ENCODE measurements around the gene NFIA.

NFIA gene

DNA sequence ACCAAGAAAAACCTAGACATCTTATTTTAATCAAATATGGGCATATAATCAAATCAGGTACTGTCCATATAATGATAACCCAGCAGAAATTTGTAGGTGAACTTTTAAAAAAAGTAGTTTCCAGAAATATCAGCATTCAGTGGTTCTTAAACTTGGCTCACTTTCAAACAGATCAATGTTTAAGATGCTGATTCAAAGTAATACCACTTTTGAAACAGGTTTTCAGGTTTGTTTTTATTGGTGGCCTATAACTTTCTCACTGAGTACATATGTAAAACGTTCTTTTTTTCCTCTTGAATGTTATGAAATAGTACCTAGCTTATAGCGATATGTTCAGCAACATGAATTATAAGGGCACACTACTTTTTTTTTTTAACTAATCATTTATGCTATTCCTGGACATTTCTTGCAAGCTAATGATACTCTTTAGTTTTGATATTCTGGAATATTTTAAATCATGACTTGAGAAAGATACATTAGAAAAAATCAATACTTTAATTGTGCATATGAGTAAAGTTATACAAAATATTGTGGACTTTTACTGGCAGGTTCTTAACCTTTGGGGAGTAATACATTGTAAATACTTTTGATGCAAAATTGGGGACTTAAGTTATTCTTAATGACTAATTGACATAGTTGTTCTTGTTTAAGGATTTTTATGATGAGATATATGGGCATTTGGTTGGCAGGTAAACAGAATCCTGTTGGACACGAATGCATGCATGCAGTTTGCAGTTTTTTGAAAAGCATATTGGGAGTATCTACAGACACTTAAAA lies 3.0 kb downstream of the NFIA start:
- no peak for DNase-seq

DNA sequence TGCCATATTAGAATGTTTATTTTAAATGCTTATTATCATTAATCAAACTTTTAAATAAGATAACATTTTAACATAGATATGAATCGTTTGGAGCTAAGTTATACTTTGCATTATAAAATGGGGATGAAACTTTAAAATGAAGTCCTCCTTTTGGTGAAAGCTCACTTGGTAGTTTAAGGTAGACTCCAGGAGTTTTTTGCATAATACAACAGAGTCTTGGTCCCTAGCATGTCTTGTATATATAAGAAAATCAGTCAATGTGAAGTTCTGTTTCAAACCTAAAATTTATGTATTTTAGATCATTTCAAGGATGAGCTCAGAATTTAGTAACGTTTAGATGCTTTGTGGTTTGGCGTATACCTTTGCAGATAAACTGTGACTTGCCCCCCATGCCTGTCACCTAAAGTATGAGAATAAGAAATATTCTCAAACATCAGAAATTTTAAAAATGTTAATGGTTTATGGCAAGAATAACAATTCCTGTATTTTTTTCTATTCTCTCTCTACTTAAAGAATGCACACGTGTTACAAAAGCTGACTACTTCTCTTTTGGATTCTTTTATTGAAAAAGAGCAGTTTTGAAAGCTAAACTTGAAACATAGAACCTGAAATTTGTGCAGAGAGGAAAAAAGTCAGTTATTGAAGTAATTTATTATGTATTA lies 3.8 kb downstream of the NFIA start:
- no peak for DNase-seq

DNA sequence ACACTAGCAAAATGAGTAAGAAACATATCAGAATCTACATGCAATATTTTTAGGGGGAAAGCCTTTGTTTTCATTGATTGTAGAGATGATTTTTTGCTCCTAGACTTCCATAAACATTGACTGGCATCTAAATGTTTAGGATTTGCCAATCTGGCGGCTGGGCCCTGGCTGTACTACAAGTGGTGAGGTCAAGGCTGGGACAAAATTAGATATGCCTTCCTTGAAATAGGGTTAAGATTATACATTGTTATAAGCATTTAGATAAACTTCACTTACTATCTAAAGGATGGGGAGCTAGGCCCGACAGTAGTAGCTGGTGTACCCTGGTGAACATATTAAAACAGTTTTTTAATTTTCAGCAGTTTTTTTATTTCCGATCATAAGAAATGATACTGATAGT lies 5.2 kb downstream of the NFIA start:
- DNase-seq: no peak

DNA sequence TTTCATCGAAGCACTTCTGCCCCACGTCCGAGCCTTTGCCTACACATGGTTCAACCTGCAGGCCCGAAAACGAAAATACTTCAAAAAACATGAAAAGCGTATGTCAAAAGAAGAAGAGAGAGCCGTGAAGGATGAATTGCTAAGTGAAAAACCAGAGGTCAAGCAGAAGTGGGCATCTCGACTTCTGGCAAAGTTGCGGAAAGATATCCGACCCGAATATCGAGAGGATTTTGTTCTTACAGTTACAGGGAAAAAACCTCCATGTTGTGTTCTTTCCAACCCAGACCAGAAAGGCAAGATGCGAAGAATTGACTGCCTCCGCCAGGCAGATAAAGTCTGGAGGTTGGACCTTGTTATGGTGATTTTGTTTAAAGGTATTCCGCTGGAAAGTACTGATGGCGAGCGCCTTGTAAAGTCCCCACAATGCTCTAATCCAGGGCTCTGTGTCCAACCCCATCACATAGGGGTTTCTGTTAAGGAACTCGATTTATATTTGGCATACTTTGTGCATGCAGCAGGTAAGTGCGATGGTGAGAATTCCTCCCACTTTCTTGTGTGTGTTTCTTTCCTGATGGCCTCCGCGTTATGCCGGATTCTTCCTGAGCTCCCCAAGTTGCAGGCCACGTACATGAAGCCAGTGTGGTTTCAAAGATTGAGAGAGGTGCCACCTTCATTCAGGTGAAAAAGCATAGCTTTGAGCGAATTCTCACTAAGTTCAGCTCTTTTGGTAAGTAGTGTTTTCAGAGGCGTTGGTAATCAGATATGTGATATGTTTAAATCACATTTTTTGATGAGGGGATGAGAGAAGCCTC lies 6.0 kb downstream of the NFIA start:
- DNase-seq: no peak

DNA sequence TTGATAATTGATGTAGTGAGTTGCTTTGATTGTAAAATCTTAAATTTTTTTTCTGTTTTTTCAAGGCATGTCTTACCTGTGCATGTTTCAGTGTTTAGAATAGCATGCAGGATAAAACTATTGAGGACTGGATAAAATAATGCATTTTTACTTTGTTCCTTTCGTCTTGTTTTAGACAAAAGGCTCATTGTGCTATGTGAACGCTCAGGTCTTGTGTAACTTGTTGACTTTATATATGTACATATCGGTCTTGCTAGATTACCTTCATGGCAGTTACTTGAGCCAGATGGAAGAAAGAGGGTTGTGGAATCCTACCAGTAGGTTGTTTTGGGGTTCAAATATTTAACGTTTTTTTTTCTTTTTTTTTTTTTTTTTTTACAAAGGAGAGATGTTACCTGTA lies 7.0 kb downstream of the NFIA start:
- DNase-seq: no peak

DNA sequence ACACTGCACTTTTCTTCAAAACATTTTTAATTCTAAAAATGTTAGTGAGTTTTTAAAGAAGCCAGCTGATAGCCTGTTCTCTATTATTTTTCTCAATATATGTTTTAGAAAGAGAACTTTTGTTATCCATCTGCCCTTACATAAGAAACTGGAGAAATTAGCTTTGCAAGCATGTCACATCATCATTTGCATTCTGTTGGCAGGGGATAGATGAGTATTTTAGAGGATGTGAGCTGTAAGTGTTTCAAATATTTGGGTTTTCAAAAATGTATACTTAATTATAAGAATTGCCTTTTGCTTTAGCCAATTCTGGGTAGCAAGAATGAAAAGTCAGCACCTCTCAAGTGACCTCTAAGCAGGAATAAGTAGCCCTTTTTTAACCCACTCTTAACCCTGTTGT lies 7.4 kb downstream of the NFIA start:
- DNase-seq: no peak

DNA sequence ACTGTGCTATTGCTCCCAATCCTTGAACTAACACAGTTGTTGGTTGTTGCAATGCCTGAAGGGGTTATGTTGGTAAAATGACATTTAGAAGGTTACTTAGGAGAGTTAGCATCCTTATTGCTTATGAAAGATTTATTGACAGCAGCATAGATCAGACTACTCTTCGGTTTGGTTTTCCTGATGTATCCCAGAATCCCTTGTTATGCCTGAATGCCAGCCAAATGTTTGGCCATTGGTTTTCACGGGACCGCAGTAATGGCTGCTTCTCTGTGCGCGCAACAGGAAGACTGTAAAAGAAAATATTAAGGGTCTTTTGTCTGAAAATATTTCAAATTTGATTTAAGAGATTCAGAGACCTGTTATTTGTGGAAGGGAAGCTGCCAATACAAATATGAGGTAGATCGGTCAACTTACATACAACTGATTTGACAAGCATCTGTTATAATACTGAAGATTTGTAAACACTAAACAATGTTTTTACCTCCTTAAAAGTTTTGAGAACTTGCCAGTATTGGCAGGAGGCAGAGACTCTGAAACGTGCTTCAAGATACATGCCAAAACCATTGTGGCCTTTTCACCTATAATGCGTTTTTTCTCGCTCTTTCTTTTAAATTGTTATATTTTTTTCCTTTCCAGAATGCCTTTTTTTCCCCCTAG lies 8.3 kb downstream of the NFIA start:
- DNase-seq: no peak

DNA sequence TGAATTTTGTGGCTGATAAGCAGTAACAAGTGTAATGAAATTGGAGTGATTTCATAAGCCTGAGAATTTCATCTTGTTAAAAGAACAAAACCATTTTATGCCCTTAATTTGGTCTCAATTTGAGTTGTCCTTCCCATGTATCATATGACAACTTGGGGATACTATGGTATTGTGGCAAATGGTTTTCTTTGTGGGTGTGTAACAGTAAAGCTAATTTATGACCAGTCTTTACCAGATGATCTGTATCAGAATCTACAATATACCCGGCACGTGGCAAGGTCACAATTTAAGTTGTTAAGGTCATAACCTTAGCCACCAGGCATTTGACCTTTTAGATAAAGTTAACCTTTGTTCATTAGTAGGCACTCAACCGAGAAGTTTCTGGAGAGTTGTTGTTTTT lies 9.1 kb downstream of the NFIA start:
- no peak for DNase-seq

DNA sequence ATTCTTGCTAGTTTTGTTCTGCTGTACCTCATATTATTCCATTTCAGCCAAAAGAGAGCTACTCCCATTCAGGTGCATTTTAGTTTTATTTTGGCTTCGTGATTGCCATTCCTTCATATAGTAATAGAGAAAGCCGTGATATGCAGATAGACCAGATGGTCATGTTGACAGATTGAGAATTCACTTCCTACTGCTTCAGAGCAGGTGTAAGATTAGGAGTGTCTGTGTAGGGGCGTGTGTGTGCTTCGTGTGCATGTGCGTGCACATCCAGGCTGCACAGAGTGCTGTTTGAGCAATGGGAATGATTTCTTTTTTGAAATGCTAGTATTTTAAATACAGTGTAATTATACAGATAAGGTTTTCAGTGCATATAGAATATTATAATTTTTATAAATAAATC lies 10.3 kb downstream of the NFIA start:
- no peak for DNase-seq

DNA sequence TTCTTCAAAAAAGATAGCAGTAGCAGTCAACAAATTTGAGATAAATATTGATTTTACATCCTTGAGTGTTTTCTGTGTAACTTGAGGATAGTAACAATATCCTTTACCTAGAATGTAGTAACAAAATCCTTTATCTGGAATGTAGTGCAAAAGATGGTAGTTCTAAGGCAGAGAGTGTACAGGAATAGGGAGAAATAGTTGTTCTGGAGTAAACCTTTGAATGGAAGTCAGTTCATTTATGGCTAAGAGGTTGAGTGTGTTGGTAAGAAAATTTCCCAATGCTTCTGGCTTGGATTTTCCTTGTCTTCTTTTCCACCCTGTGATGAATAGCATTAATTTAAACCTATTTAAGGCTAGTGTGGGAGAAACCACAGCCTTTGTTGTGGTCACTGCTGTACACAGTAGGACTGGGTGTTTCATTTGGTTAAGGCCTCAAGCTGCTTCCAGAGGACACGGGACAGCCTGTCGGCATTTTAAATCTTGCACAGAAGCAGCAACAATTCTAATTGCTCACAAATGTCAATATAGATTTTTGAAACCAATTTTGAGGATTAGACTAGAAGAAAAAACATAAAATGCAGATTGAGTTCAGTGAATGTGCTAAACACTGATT lies 11.3 kb downstream of the NFIA start:
- no peak for DNase-seq

DNA sequence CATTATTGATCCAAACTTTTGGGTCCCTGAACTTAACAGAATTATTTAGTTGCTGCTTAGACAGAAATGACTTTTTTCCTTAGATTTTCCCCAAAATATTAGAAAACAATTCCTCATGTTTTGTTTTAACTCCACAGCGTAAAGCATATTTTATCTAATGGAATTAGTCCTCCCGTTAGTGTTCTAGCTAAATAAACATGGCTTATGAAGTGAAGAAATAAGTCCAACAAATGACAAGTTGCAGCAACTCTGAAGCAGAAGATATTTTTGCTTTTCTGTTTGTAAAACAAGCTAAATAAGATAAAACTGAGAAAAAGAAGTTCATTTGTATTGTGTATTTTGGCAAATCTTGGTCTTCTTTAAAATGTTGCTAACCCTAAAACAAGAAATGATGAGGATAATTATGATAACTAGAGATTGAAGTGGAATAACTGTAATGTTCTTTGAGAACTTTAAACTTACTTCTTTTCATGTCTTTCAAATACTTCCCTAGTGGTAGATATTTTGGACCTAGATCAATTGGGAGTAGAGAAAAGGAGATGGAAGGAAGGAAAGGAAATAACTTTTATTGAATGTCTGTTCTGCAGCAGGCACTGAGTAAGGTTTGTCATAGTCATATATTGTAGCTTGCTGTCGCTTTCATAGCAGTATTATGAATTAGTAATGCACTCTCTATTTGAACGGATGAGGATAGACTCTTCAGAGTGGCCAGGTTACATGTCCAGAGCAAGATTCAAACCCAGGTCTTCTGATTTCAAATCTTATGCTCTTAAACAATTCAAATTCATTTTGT lies 12.5 kb downstream of the NFIA start:
- no peak for DNase-seq

DNA sequence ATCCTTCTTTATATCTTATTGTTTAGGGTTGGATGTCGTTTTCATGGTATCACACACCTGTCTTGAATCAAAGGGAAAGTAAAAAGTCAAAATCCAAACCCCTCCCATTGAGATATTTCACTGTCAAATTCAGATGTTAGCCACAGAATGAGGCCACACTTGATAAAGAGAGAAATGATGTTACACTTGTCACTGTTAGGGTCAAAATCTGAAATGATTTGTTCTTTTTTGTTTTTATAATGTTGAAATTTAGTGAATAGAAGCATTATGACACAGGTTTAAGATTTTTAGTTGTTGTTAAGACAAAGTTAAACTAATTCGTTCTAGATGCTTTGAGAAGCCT lies 13.1 kb downstream of the NFIA start:
- DNase-seq: no peak

DNA sequence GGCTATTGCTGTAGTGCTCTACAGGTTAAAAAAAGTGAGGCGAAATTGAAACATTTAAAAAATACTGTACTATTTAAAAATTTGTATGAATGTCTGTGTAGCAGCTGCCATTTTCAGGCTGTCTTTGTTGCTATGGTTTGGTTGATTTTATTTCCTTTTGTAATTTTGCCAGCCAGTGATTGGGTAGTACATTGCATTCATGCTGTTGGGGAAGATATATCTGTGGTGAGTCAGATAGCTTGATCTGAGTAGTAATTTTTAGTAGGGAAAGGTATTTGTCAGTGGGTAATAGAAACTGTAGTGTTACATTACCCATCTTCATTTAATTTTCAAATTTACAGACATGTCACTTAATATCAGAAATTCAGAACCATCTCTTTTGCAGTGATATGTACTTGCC lies 15.0 kb downstream of the NFIA start:
- DNase-seq: no peak

DNA sequence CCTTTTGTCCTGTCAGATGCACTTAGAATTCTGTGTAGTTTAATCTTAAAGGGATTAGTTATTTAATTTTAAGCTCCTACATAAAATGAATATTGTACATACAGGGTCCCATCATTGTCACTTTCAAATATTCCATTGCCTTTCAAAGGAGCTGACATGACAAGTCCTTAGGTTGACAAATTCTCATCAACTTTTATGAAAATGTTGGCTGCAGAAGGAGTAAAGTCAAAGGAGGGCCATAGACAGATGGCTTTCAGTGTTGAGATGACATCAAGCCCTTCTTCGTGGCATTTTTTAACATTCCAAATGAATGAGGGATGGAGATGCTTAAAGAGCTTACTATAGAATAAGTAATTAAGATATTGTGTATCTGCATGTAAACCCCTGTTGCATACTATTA lies 15.4 kb downstream of the NFIA start:
- no peak for DNase-seq

DNA sequence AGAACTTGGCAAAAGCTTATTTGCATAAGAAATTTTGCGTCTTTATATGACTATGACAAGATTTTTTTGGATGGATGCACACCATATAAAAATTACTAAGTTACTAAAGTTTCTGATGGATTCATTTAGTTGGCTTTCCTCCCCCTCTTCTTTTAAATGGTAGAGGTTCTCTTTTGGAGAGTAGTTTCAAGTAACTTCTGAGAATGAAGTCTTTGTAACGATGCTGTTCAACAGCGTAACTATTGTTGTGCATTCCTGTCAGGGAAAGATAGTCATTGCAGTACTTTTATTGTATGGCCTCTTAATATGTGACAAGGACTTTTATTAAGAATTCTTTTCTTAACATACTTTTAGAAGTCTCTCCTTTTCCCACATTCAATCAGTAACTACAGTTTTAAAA lies 16.0 kb downstream of the NFIA start:
- DNase-seq: no peak

DNA sequence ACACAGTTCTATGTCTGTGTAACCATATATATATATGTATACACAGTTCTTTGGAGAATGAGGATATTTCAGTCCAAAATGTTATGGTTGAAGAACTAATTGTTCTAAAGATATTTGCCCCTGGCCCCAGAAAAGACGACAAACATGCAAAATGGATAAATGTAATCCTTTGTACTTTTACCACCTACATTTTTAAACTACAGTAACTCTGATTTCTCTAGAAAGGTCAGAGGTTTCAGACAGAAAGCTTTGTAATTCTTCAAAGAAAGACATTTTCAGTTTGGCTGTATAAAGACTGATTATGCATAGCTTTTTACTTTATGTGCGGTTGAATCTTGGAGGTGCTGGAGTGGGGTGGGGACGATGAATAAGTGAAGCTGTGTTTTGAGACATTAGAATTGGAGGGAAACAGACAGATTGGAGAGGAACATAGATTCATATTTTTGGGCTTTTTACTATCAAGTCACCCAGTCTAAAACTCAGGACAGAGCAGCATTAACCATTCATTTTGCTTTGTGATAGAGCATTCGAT lies 16.6 kb downstream of the NFIA start:
- DNase-seq: no peak

DNA sequence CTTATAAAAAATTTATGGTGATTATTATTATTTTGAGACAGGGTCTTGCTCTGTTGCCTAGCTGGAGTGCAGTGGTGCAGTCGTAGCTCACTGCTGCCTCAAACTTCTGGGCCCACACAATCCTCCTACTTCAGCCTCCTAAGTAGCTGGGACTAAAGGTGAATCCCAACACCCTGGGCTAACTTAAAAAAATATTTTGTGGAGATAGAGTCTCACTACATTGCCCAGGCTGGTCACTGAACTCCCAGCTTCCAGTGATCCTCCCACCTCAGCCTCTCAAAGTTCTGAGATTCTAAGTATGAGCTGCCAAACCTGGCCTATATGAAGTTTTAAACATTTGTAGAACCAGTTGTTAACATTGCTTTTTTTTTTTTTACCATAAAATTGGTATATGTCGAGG lies 18.2 kb downstream of the NFIA start:
- DNase-seq: no peak

DNA sequence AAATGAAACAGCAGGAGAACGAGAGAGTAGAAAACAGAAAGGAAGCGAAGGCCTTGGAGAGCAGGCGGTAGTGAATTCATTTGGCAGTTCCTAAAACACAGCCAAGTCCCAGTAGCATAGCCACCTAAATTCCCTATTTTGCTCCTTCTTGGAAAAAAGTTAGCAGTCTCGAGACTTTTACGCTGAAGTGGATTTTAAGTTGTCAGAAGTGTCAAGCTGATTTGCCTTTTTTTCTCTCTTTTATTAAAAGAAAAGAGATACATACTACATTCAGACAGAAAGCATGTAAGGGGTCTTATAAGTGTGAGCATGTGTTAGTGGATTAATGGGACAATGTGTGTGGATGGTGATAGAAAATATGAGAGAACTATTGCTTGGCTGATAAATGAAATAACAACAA lies 19.2 kb downstream of the NFIA start:
- DNase-seq: no peak

DNA sequence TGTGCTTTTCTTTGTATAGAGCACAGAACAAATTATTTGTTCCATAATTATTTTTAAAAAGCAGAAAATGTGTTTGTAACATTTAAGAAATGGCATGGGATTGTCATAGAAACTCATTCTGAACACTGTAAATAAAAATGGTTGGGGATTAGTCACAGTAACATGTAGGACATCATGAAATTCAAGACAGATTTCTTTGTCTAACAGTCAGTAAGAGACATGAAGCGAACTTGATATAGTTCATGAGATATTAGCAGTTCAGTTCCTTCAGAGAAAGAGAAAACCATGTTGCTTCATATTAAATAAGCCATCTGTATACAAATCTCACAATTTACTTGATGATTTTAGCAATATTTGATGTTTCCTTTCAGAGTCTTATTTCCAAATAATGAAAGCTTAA lies 19.7 kb downstream of the NFIA start:
- DNase-seq: no peak

DNA sequence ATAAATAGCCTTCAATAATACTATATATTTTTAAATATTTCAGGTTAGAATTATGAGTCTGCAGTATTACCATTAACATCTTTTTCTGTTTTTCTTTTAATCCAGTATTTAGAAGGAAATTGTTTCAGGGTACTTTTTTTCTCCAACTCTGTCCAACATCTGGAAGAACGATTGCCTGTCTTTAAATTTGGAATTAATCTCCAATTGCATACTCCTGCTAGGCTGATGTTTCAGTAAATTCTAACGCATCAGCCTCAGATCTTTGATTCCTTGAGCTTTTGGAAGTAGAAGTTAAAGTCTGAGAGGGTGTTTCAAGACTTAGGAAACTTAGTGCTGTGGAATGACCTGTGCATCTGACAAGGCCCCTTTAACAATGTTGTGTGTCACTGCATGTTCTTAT lies 20.3 kb downstream of the NFIA start:
- DNase-seq: no peak

DNA sequence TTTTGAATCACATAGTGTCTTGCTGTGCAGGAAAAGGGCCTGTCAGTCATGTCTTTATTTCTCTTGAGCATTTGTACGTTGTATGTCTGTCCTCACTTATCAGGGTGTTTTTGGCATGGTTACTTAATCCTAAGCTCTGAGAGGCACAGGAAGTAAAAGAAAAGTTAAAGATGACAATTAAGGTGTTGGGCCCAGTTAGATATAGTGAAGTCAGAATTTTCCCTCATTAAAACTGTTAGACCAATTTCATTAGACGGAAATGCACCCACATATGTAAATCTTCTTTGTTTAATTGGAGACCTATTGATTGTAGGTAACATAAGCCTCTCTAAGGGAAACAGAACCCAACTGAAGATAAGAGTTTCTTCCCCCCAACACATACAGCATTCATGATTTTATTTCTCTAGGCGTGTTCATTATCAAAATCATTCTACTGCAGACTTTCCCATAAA lies 21.9 kb downstream of the NFIA start:
- no peak for DNase-seq

DNA sequence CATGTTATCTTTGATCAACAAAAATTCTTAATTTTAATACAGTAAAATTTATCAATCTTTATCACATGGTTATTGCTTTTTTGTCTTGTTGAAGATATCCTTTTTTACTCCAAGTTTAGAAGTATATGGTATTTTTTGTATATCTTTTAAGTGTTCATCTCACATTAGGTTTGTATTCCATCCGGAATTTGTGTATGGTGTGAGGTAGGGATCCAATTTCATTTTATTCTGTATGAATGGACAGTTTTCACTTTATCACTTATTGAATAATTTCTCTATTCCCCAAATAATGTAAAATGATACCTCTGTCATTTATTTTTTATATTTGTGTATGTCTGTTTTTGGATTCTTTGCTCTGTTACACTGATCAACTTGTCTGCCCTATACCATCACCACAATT lies 25.3 kb downstream of the NFIA start:
- no peak for DNase-seq
